WTC11 (cell line): ENCODE measurements around the gene TUT4. TPM values are rescaled to one million over a fixed set of nuclear protein-coding genes. Genes with fewer than 3 reads are reported as not detected.

ENCODE experiments used
- ATAC-seq: fragments of 200-7000 bp; cut with Tn5 transposase; 2 replicates; pipeline ENCODE4 v1.10.0; 2021; ENCODE audit warnings: mild to moderate bottlenecking, moderate library complexity
- CTCF ChIA-PET: fragments of 300-600 bp; sonication (Branson Sonifier 250); formaldehyde crosslinking; loops from one replicate; lab custom pipeline; 2021; ENCODE audit warnings: antibody characterized with exemption; lab: Charles Lee
- POLR2A ChIA-PET: fragments of 350-600 bp; sonication (Branson Sonifier 250); formaldehyde crosslinking; loops from one replicate; lab custom pipeline; 2021; ENCODE audit warnings: antibody characterized with exemption; lab: Charles Lee
- DNase-seq: peaks from one replicate; pipeline ENCODE4 v3.0.0; 2021; ENCODE audit warnings: low spot score
- H3K27ac Mint-ChIP-seq: 2 replicates; pipeline ENCODE4 v1.8.0; 2021; ENCODE audit warnings: mixed read lengths
- H3K27me3 Mint-ChIP-seq: 2 replicates; pipeline ENCODE4 v1.8.0; 2021; ENCODE audit warnings: low read depth, mild to moderate bottlenecking, moderate library complexity, mixed read lengths
- H3K36me3 Mint-ChIP-seq: 2 replicates; pipeline ENCODE4 v1.8.0; 2021; ENCODE audit warnings: mixed read lengths
- H3K4me1 Mint-ChIP-seq: 2 replicates; pipeline ENCODE4 v1.8.0; 2022; ENCODE audit warnings: mixed read lengths
- H3K4me3 Mint-ChIP-seq: 2 replicates; pipeline ENCODE4 v1.8.0; 2021; ENCODE audit warnings: mild to moderate bottlenecking, moderate library complexity, mixed read lengths
- H3K9me3 Mint-ChIP-seq: 2 replicates; pipeline ENCODE4 v1.8.0; 2021; ENCODE audit warnings: mixed read lengths
- AFF4 ChIP-seq: sonication (generic); formaldehyde crosslinking; IDR thresholded peaks from 2 replicates; pipeline ENCODE4 v1.8.1; 2023; ENCODE audit warnings: mild to moderate bottlenecking, missing genetic modification reagents, borderline replicate concordance
- ATF2 ChIP-seq: sonication (generic); formaldehyde crosslinking; IDR thresholded peaks from 2 replicates; pipeline ENCODE4 v1.8.1; 2022; ENCODE audit warnings: low read depth, missing genetic modification reagents, borderline replicate concordance
- ATF6 ChIP-seq: sonication (generic); formaldehyde crosslinking; IDR thresholded peaks from 2 replicates; pipeline ENCODE4 v1.8.1; 2023; ENCODE audit warnings: mild to moderate bottlenecking, missing genetic modification reagents
- CBFB ChIP-seq: sonication (generic); formaldehyde crosslinking; IDR thresholded peaks from 2 replicates; pipeline ENCODE4 v1.8.1; 2022; ENCODE audit warnings: mild to moderate bottlenecking, low read depth, missing genetic modification reagents
- ESRRA ChIP-seq: sonication (generic); formaldehyde crosslinking; IDR thresholded peaks from 2 replicates; pipeline ENCODE4 v1.8.1; 2022; ENCODE audit warnings: mild to moderate bottlenecking, missing genetic modification reagents, borderline replicate concordance
- IRF2 ChIP-seq: sonication (generic); formaldehyde crosslinking; IDR thresholded peaks from 2 replicates; pipeline ENCODE4 v1.8.0; 2022; ENCODE audit warnings: low read depth, missing genetic modification reagents, borderline replicate concordance
- MXD4 ChIP-seq: fragments of 250-450 bp; sonication (Bioruptor Pico); IDR thresholded peaks from 2 replicates; pipeline ENCODE4 v1.8.0; 2021; ENCODE audit warnings: mild to moderate bottlenecking, moderate library complexity, borderline replicate concordance
- SP1 ChIP-seq: sonication (generic); formaldehyde crosslinking; conservative IDR thresholded peaks from 2 replicates; pipeline ENCODE4 v1.8.1; 2022; ENCODE audit warnings: missing genetic modification reagents
- USF1 ChIP-seq: sonication (generic); formaldehyde crosslinking; IDR thresholded peaks from 2 replicates; pipeline ENCODE4 v1.8.0; 2022; ENCODE audit warnings: mild to moderate bottlenecking, missing genetic modification reagents
- total RNA-seq: library from RNA; stranded (reverse); gene quantifications from 3 replicates; pipeline ENCODE4 v1.2.3, GENCODE V29; 2021
- TF ChIP-seq, protein P1 (sequence below): sonication (generic); formaldehyde crosslinking; IDR thresholded peaks from 2 replicates; pipeline ENCODE4 v1.8.1; 2022; ENCODE audit warnings: missing genetic modification reagents, borderline replicate concordance
- TF ChIP-seq, protein P2 (sequence below): fragments of 250-450 bp; sonication (Bioruptor Pico); IDR thresholded peaks from 2 replicates; pipeline ENCODE4 v1.8.0; 2021; ENCODE audit warnings: mild to moderate bottlenecking
- TF ChIP-seq, protein P3 (sequence below): sonication (generic); formaldehyde crosslinking; IDR thresholded peaks from 2 replicates; pipeline ENCODE4 v1.8.0; 2022; ENCODE audit warnings: mild to moderate bottlenecking, missing genetic modification reagents

Gene TUT4
- total RNA-seq, 1 experiment from 2014 or later: 63.3 TPM

- TF ChIP-seq, protein P1, sequence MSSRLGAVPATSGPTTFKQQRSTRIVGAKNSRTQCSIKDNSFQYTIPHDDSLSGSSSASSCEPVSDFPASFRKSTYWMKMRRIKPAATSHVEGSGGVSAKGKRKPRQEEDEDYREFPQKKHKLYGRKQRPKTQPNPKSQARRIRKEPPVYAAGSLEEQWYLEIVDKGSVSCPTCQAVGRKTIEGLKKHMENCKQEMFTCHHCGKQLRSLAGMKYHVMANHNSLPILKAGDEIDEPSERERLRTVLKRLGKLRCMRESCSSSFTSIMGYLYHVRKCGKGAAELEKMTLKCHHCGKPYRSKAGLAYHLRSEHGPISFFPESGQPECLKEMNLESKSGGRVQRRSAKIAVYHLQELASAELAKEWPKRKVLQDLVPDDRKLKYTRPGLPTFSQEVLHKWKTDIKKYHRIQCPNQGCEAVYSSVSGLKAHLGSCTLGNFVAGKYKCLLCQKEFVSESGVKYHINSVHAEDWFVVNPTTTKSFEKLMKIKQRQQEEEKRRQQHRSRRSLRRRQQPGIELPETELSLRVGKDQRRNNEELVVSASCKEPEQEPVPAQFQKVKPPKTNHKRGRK (CRISPR knock-in tag): no peak
Observed at GRCh38 chr1:52597912-52598311, 45.0 kb upstream of the TUT4 start (continued).

DNA sequence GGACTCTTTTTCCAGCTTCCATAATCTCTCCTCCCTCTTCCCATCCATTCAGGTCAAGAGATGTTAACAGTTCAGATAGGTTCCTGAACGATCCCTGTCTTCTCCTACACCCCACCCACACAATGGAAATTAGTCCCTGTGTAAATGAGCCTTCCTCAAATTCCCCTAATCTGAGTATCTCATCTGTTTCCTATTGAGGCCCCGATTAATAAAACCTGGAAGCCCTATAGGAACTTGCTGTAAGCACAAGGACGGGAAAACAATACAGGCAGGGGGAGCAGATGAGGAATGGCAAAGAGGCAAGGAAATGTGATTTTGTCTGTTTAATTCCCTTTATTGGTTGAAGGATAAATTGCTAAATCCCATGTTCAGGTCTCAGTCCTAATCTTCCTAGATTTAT, 42.2 kb upstream of the TUT4 start:
- TF ChIP-seq IRF2 (CRISPR knock-in tag) (no peak), AFF4 (CRISPR knock-in tag) (no peak), MXD4 (CRISPR knock-in tag) (no peak), ESRRA (CRISPR knock-in tag) (no peak), CBFB (CRISPR knock-in tag) (no peak), SP1 (CRISPR knock-in tag) (no peak), ATF2 (CRISPR knock-in tag) (no peak), USF1 (no peak), ATF6 (no peak)
- TF ChIP-seq, protein P2, sequence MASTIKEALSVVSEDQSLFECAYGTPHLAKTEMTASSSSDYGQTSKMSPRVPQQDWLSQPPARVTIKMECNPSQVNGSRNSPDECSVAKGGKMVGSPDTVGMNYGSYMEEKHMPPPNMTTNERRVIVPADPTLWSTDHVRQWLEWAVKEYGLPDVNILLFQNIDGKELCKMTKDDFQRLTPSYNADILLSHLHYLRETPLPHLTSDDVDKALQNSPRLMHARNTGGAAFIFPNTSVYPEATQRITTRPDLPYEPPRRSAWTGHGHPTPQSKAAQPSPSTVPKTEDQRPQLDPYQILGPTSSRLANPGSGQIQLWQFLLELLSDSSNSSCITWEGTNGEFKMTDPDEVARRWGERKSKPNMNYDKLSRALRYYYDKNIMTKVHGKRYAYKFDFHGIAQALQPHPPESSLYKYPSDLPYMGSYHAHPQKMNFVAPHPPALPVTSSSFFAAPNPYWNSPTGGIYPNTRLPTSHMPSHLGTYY (CRISPR knock-in tag): no peak
- TF ChIP-seq, protein P3, sequence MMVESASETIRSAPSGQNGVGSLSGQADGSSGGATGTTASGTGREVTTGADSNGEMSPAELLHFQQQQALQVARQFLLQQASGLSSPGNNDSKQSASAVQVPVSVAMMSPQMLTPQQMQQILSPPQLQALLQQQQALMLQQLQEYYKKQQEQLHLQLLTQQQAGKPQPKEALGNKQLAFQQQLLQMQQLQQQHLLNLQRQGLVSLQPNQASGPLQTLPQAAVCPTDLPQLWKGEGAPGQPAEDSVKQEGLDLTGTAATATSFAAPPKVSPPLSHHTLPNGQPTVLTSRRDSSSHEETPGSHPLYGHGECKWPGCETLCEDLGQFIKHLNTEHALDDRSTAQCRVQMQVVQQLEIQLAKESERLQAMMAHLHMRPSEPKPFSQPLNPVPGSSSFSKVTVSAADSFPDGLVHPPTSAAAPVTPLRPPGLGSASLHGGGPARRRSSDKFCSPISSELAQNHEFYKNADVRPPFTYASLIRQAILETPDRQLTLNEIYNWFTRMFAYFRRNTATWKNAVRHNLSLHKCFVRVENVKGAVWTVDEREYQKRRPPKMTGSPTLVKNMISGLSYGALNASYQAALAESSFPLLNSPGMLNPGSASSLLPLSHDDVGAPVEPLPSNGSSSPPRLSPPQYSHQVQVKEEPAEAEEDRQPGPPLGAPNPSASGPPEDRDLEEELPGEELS (CRISPR knock-in tag): no peak
- TF ChIP-seq, all 79 proteins: peak for 0
- H3K4me3 Mint-ChIP-seq: no peak overlapping the region
- H3K4me1 Mint-ChIP-seq: peaks cover 6% of the 10 kb centered on the region
- DNase-seq (no peak), ATAC-seq (no peak)
- no peak overlapping the region for H3K27ac Mint-ChIP-seq
- ChIA-PET CTCF (no interaction called here), POLR2A (no interaction called here)
- 0 out of 2 replicates have a peak, but pooled peaks cover 3% of the 10 kb centered on the region for H3K9me3 Mint-ChIP-seq
- no peaks in the 10 kb centered on the region for H3K36me3 Mint-ChIP-seq
- H3K27me3 Mint-ChIP-seq: peaks cover 8% of the 10 kb centered on the region
